Left ventricle myocardium inferior (tissue), 1 donor: ENCODE measurements around the gene ARL8A. TPM values are rescaled to one million over a fixed set of nuclear protein-coding genes. Genes with fewer than 3 reads are reported as not detected.

ENCODE experiments used
- DNase-seq: peaks from one replicate; pipeline ENCODE4 v3.0.0-alpha.2; 2020
- H3K27ac ChIP-seq: fragments of 200-600 bp; replicated peaks from 2 replicates; pipeline ENCODE4 v1.8.0; 2021
- H3K27me3 ChIP-seq: fragments of 200-600 bp; 2 replicates; pipeline ENCODE4 v1.8.0; 2021; ENCODE audit warnings: low read depth
- H3K36me3 ChIP-seq: fragments of 200-600 bp; 2 replicates; pipeline ENCODE4 v1.8.0; 2021
- H3K4me1 ChIP-seq: fragments of 200-600 bp; 2 replicates; pipeline ENCODE4 v1.8.0; 2021
- H3K4me3 ChIP-seq: fragments of 200-600 bp; 2 replicates; pipeline ENCODE4 v1.8.0; 2021; ENCODE audit warnings: mild to moderate bottlenecking, moderate library complexity
- H3K9me3 ChIP-seq: fragments of 200-600 bp; replicated peaks from 2 replicates; pipeline ENCODE4 v1.8.0; 2021
- intact Hi-C: fragments of 100-400 bp; cut with micrococcal nuclease; formaldehyde crosslinking; loops from one replicate; pipeline ENCODE4 v1.11.0; 2022
- total RNA-seq: library from RNA; stranded (reverse); fragmentation: NEBNext Ultra II Directional; extraction: Animal tissue kit (Norgen Biotek cat#: 25700); gene quantifications from one replicate; pipeline ENCODE4 v1.2.1, GENCODE V29; 2021
- TF ChIP-seq, protein P1 (sequence below): fragments of 200-600 bp; IDR thresholded peaks from 2 replicates; pipeline ENCODE4 v1.8.0; 2021; ENCODE audit warnings: antibody characterized with exemption, mild to moderate bottlenecking, borderline replicate concordance
- donor health status: DM: no; HTN: yes; CAD: no; lungs with severe emphysema.

ARL8A gene
- total RNA-seq, 1 donor from 2014 or later, result 64.7 TPM

DNA sequence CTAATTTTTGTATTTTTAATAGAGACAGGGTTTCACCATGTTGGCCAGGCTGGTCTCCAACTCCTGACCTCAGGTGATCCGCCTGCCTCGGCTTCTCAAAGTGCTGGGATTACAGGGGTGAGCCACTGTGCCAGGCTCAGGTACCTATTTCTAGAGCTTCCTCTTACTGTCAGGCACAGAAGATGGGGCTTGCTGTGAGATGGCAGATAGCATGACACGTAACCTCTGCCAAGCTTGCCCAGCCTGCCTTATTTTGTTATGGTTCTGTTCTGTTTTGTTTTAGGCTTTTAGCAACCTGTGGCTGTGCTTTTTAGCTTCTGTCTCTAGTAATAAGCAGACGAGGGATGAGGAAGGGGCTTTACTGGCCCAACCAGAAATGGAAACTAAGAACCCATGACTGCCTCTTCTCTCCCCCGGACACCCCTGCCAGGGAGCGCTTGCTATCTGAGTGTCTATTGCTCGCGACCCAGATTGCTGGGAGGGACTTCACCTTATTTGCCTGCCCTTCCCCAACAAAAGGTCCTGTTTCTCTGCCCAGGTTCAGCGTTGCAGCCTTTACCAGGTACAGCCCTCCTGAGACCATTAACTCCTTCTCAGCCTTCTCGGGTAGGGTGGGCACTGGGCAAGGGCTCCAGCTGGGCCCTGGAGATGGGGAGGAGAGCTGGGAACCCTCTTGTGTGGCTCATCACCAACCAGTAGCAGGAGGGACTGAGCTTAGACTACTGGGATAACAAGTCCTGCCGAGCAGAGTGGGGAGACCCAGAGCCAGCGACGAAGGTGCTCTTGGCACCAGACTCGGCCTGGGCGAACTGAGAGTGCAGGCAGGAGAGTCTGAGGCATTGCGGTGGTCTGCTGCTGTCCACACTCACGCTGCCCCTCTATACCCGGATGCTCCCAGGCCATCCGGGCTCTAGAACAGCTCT lies 35.6 kb upstream of the ARL8A start:
- H3K9me3 ChIP-seq, result no peaks in the 10 kb centered on the region
- no peaks in the 10 kb centered on the region for H3K4me1 ChIP-seq
- no peak overlapping the region for H3K27ac ChIP-seq
- intact Hi-C loops, result loop anchor here (10.0 kb wide), 2 partner anchors 135 to 535 kb away; partner anchors contain the start of gene SYT2
- no peaks in the 10 kb centered on the region for H3K36me3 ChIP-seq
- no peak overlapping the region for H3K4me3 ChIP-seq
- TF ChIP-seq, protein P1, sequence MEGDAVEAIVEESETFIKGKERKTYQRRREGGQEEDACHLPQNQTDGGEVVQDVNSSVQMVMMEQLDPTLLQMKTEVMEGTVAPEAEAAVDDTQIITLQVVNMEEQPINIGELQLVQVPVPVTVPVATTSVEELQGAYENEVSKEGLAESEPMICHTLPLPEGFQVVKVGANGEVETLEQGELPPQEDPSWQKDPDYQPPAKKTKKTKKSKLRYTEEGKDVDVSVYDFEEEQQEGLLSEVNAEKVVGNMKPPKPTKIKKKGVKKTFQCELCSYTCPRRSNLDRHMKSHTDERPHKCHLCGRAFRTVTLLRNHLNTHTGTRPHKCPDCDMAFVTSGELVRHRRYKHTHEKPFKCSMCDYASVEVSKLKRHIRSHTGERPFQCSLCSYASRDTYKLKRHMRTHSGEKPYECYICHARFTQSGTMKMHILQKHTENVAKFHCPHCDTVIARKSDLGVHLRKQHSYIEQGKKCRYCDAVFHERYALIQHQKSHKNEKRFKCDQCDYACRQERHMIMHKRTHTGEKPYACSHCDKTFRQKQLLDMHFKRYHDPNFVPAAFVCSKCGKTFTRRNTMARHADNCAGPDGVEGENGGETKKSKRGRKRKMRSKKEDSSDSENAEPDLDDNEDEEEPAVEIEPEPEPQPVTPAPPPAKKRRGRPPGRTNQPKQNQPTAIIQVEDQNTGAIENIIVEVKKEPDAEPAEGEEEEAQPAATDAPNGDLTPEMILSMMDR, result no peak
- H3K27me3 ChIP-seq, result peaks cover 54% of the 10 kb centered on the region
- no peak for DNase-seq

DNA sequence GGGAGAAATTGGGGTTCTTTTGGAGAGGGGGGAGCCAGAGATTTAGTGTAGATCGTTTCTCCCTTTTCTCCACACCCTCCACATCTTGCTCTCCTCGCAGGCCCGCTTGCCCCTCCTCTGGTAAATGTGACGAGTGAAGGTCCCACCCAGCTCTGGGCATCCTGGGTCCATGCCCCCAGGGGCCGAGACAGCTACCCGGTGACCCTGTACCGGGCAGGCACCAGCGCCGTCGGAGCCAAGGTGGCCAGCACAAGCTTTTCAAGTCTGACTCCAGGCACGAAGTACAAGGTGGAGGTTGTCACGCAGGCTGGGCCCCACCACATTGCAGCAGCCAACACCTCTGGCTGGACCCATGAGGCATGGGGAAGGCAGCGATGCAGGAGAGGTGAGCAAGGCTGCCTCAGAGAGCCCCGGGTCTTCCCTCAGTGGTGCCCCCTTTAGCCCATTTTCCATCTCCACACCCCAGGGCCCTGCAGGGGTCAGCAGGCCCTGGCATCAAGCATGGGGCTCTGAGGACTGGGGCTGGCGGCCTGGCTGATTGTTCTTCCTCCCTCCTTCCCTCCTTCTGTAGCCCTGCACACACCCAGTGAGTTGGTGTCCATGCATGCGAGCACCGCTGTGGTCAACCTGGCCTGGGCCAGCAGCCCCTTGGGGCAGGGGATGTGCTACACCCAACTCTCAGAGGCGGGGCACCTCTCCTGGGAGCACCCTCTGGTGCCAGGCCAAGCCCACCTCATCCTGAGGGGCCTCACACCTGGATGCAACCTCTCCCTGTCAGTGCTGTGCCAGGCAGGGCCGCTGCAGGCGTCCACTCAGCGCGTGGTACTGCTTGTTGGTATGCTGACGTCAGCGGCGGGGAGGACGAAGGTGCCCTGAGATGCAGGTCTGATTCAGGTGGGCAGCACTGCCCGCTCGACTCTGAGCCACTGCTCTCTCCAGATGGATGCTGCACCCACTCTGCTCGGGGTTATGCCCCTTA lies 32.7 kb upstream of the ARL8A start:
- DNase-seq, result no peak
- Histone ChIP-seq H3K4me1 (no peaks in the 10 kb centered on the region), H3K27me3 (peaks cover 34% of the 10 kb centered on the region), H3K27ac (no peak overlapping the region), H3K36me3 (no peaks in the 10 kb centered on the region), H3K9me3 (no peaks in the 10 kb centered on the region), H3K4me3 (no peak overlapping the region)
- intact Hi-C loops, result no loop called here
- TF ChIP-seq, protein P1, result no peak

DNA sequence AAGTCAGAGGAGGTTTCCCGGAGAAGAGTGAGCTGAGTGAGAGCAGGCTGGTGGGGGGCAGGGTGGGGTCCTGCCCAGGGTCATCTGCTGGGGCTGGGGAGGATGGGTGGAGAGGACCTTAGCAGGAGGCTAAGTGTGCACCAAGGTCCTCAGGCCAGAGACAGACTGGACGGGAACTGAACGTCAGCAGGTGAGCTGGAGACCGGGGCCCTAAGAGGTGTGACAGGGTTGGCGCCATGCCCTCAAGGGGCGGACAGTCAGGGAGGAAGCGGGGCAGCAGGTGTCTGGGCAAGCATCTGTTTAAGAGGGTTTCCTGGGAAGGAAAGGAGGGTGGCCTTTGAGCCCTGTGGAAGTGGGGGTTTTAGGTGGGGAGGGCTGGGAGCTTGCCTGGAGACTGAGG lies 29.5 kb upstream of the ARL8A start:
- no peaks in the 10 kb centered on the region for H3K4me1 ChIP-seq
- no peak overlapping the region for H3K4me3 ChIP-seq
- H3K36me3 ChIP-seq, result no peaks in the 10 kb centered on the region
- H3K9me3 ChIP-seq, result no peaks in the 10 kb centered on the region
- intact Hi-C loops, result no loop called here
- no peak overlapping the region for H3K27ac ChIP-seq
- TF ChIP-seq, protein P1, result no peak
- no peak for DNase-seq
- H3K27me3 ChIP-seq, result peaks cover 16% of the 10 kb centered on the region

DNA sequence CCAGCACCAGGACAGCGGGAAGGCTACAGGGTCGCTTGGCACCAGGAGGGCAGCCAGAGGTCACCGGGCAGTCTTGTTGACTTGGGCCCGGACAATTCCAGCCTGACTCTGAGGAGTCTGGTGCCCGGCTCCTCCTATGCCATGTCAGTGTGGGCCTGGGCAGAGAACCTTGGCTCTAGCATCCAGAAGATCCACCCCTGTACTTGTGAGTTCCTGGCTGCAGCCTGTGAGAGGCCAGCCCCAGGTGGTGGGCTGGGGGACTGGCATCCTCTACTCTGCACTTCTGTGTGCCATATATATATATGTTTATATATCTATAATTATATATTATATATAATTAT lies 27.4 kb upstream of the ARL8A start:
- Histone ChIP-seq H3K4me1 (no peaks in the 10 kb centered on the region), H3K36me3 (no peaks in the 10 kb centered on the region), H3K27ac (no peak overlapping the region), H3K4me3 (no peak overlapping the region), H3K27me3 (peaks cover 2% of the 10 kb centered on the region), H3K9me3 (no peaks in the 10 kb centered on the region)
- TF ChIP-seq, protein P1, result no peak
- no peak for DNase-seq
- intact Hi-C loops, result no loop called here

DNA sequence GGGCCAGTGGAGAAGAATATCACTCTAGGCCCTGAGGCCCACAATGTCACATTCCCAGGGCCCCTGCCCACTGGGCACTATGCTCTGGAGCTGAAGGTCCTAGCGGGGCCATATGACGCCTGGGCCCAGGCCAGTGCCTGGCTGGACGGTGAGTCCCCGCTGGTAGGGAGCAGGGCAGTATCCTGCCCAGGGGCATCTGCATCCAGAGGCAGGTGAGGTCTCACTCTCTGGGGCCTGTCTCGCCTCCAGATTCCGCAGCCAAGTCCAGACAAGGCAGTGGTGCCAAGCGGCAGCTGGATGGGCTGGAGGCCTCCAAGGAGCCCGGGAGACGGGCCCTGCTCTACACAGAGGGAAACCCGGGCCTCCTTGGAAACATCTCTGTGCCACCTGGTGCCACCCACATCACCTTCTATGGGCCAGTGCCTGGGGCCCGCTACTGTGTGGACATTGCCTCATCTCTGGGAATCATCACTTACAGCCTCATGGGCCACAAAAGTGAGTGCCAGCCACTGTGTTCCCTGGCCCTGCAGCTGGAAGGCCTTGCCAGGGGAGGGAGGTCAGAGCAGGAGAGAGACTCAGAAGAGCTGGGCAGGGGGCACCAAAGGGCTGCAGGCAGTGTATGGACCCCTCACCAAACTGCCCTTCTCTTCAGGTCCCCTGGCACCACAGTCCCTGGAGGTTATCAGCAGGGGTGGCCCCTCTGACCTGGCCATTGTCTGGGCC lies 26.9 kb upstream of the ARL8A start:
- TF ChIP-seq, protein P1, result no peak
- Histone ChIP-seq H3K27ac (no peak overlapping the region), H3K9me3 (no peaks in the 10 kb centered on the region), H3K4me1 (no peaks in the 10 kb centered on the region), H3K27me3 (no peaks in the 10 kb centered on the region), H3K4me3 (no peak overlapping the region), H3K36me3 (no peaks in the 10 kb centered on the region)
- no peak for DNase-seq
- intact Hi-C loops, result no loop called here
